WTC11 (cell line): Measurements from ENCODE around the gene PPA2. TPM values are rescaled to one million over a fixed set of nuclear protein-coding genes. Genes with fewer than 3 reads are reported as not detected.

ENCODE experiments used
- ATAC-seq: fragments of 200-7000 bp; cut with Tn5 transposase; 2 replicates; pipeline ENCODE4 v1.10.0; 2021; ENCODE audit warnings: mild to moderate bottlenecking, moderate library complexity
- CTCF ChIA-PET: fragments of 300-600 bp; sonication (Branson Sonifier 250); formaldehyde crosslinking; loops from one replicate; lab custom pipeline; 2021; ENCODE audit warnings: antibody characterized with exemption; lab: Charles Lee
- POLR2A ChIA-PET: fragments of 350-600 bp; sonication (Branson Sonifier 250); formaldehyde crosslinking; loops from one replicate; lab custom pipeline; 2021; ENCODE audit warnings: antibody characterized with exemption; lab: Charles Lee
- DNase-seq: peaks from one replicate; pipeline ENCODE4 v3.0.0; 2021; ENCODE audit warnings: low spot score
- H3K27ac Mint-ChIP-seq: 2 replicates; pipeline ENCODE4 v1.8.0; 2021; ENCODE audit warnings: mixed read lengths
- H3K27me3 Mint-ChIP-seq: 2 replicates; pipeline ENCODE4 v1.8.0; 2021; ENCODE audit warnings: low read depth, mild to moderate bottlenecking, moderate library complexity, mixed read lengths
- H3K36me3 Mint-ChIP-seq: 2 replicates; pipeline ENCODE4 v1.8.0; 2021; ENCODE audit warnings: mixed read lengths
- H3K4me1 Mint-ChIP-seq: 2 replicates; pipeline ENCODE4 v1.8.0; 2022; ENCODE audit warnings: mixed read lengths
- H3K4me3 Mint-ChIP-seq: 2 replicates; pipeline ENCODE4 v1.8.0; 2021; ENCODE audit warnings: mild to moderate bottlenecking, moderate library complexity, mixed read lengths
- H3K9me3 Mint-ChIP-seq: 2 replicates; pipeline ENCODE4 v1.8.0; 2021; ENCODE audit warnings: mixed read lengths
- ATF1 ChIP-seq: sonication (generic); formaldehyde crosslinking; IDR thresholded peaks from 2 replicates; pipeline ENCODE4 v1.8.1; 2023; ENCODE audit warnings: mild to moderate bottlenecking, moderate library complexity, missing genetic modification reagents
- CBFB ChIP-seq: sonication (generic); formaldehyde crosslinking; IDR thresholded peaks from 2 replicates; pipeline ENCODE4 v1.8.1; 2022; ENCODE audit warnings: mild to moderate bottlenecking, low read depth, missing genetic modification reagents
- CREM ChIP-seq: sonication (generic); formaldehyde crosslinking; IDR thresholded peaks from 2 replicates; pipeline ENCODE4 v1.8.1; 2022; ENCODE audit warnings: mild to moderate bottlenecking, missing genetic modification reagents, moderate library complexity
- FOXK1 ChIP-seq: sonication (generic); formaldehyde crosslinking; IDR thresholded peaks from 2 replicates; pipeline ENCODE4 v1.8.0; 2022; ENCODE audit warnings: mild to moderate bottlenecking, moderate library complexity, missing genetic modification reagents
- GABPB1 ChIP-seq: sonication (generic); formaldehyde crosslinking; IDR thresholded peaks from 2 replicates; pipeline ENCODE4 v1.8.1; 2023; ENCODE audit warnings: mild to moderate bottlenecking, missing genetic modification reagents
- GTF2I ChIP-seq: fragments of 250-450 bp; sonication (Bioruptor Pico); conservative IDR thresholded peaks from 2 replicates; pipeline ENCODE4 v1.4.0; 2021; ENCODE audit warnings: mild to moderate bottlenecking
- HMGA2 ChIP-seq: fragments of 250-450 bp; sonication (Bioruptor Pico); IDR thresholded peaks from 2 replicates; pipeline ENCODE4 v1.4.0; 2021; ENCODE audit warnings: mild to moderate bottlenecking, moderate library complexity
- IRF1 ChIP-seq: sonication (generic); formaldehyde crosslinking; IDR thresholded peaks from 2 replicates; pipeline ENCODE4 v1.8.0; 2023; ENCODE audit warnings: missing genetic modification reagents
- IRF2 ChIP-seq: sonication (generic); formaldehyde crosslinking; IDR thresholded peaks from 2 replicates; pipeline ENCODE4 v1.8.0; 2022; ENCODE audit warnings: low read depth, missing genetic modification reagents, borderline replicate concordance
- JUN ChIP-seq: sonication (generic); formaldehyde crosslinking; IDR thresholded peaks from 2 replicates; pipeline ENCODE4 v1.8.0; 2023; ENCODE audit warnings: mild to moderate bottlenecking, missing genetic modification reagents
- KAT7 ChIP-seq: sonication (generic); formaldehyde crosslinking; IDR thresholded peaks from 2 replicates; pipeline ENCODE4 v1.8.1; 2023; ENCODE audit warnings: missing genetic modification reagents, mild to moderate bottlenecking, borderline replicate concordance
- MLX ChIP-seq: sonication (generic); formaldehyde crosslinking; IDR thresholded peaks from 2 replicates; pipeline ENCODE4 v1.8.1; 2023; ENCODE audit warnings: mild to moderate bottlenecking, missing genetic modification reagents, moderate library complexity
- MYBL2 ChIP-seq: sonication (generic); formaldehyde crosslinking; IDR thresholded peaks from 2 replicates; pipeline ENCODE4 v1.8.1; 2023; ENCODE audit warnings: mild to moderate bottlenecking, moderate library complexity, missing genetic modification reagents
- NFYB ChIP-seq: sonication (generic); formaldehyde crosslinking; conservative IDR thresholded peaks from 2 replicates; pipeline ENCODE4 v1.8.0; 2022; ENCODE audit warnings: low read depth, missing genetic modification reagents
- OVOL2 ChIP-seq: fragments of 250-450 bp; sonication (Bioruptor Pico); IDR thresholded peaks from 2 replicates; pipeline ENCODE4 v1.9.0; 2021; ENCODE audit warnings: mild to moderate bottlenecking, borderline replicate concordance
- PRRX2 ChIP-seq: fragments of 250-450 bp; sonication (Bioruptor Pico); IDR thresholded peaks from 2 replicates; pipeline ENCODE4 v1.8.0; 2021; ENCODE audit warnings: mild to moderate bottlenecking
- RELA ChIP-seq: sonication (generic); formaldehyde crosslinking; IDR thresholded peaks from 2 replicates; pipeline ENCODE4 v1.8.1; 2022; ENCODE audit warnings: missing genetic modification reagents, mild to moderate bottlenecking, borderline replicate concordance
- SOX15 ChIP-seq: fragments of 250-450 bp; sonication (Bioruptor Pico); IDR thresholded peaks from 2 replicates; pipeline ENCODE4 v1.9.0; 2021; ENCODE audit warnings: mild to moderate bottlenecking
- TP53 ChIP-seq: sonication (generic); formaldehyde crosslinking; IDR thresholded peaks from 2 replicates; pipeline ENCODE4 v1.8.1; 2023; ENCODE audit warnings: mild to moderate bottlenecking, missing genetic modification reagents
- ZNF281 ChIP-seq: sonication (generic); formaldehyde crosslinking; IDR thresholded peaks from 2 replicates; pipeline ENCODE4 v1.8.0; 2023; ENCODE audit warnings: mild to moderate bottlenecking, missing genetic modification reagents
- ZNF396 ChIP-seq: fragments of 250-450 bp; sonication (Bioruptor Pico); IDR thresholded peaks from 2 replicates; pipeline ENCODE4 v1.8.0; 2021; ENCODE audit warnings: mild to moderate bottlenecking, moderate library complexity, borderline replicate concordance
- ZNF416 ChIP-seq: fragments of 250-450 bp; sonication (Bioruptor Pico); IDR thresholded peaks from 2 replicates; pipeline ENCODE4 v1.9.0; 2021; ENCODE audit warnings: mild to moderate bottlenecking, inconsistent platforms
- ZNF423 ChIP-seq: fragments of 250-450 bp; sonication (Bioruptor Pico); IDR thresholded peaks from 2 replicates; pipeline ENCODE4 v2.1.2; 2022; ENCODE audit warnings: mild to moderate bottlenecking, moderate library complexity
- total RNA-seq: library from RNA; stranded (reverse); gene quantifications from 3 replicates; pipeline ENCODE4 v1.2.3, GENCODE V29; 2021
- TF ChIP-seq, protein P1 (sequence below): fragments of 250-450 bp; sonication (Bioruptor Pico); IDR thresholded peaks from 2 replicates; pipeline ENCODE4 v1.9.0; 2021; ENCODE audit warnings: mild to moderate bottlenecking
- TF ChIP-seq, protein P2 (sequence below): sonication (generic); formaldehyde crosslinking; IDR thresholded peaks from 2 replicates; pipeline ENCODE4 v1.8.1; 2022; ENCODE audit warnings: missing genetic modification reagents, borderline replicate concordance
- TF ChIP-seq, protein P3 (sequence below): sonication (generic); formaldehyde crosslinking; IDR thresholded peaks from 2 replicates; pipeline ENCODE4 v1.8.0; 2022; ENCODE audit warnings: mild to moderate bottlenecking, missing genetic modification reagents
- TF ChIP-seq, protein P4 (sequence below): sonication (generic); formaldehyde crosslinking; IDR thresholded peaks from 2 replicates; pipeline ENCODE4 v1.8.0; 2022; ENCODE audit warnings: mild to moderate bottlenecking, missing genetic modification reagents

The PPA2 gene
- total RNA-seq, 1 experiment from 2014 or later = 50.8 TPM

- H3K4me1 Mint-ChIP-seq = no peaks in the 10 kb centered on the region
- TF ChIP-seq GTF2I (CRISPR knock-in tag) (no peak), ZNF281 (no peak), FOXK1 (CRISPR knock-in tag) (no peak), JUN (CRISPR knock-in tag) (no peak), HMGA2 (CRISPR knock-in tag) (no peak), MYBL2 (CRISPR knock-in tag) (no peak), IRF1 (CRISPR knock-in tag) (no peak), CBFB (CRISPR knock-in tag) (no peak), MLX (CRISPR knock-in tag) (no peak), OVOL2 (CRISPR knock-in tag) (no peak)
- TF ChIP-seq, protein P1, sequence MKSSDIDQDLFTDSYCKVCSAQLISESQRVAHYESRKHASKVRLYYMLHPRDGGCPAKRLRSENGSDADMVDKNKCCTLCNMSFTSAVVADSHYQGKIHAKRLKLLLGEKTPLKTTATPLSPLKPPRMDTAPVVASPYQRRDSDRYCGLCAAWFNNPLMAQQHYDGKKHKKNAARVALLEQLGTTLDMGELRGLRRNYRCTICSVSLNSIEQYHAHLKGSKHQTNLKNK (CRISPR knock-in tag) = no peak
- TF ChIP-seq, protein P2, sequence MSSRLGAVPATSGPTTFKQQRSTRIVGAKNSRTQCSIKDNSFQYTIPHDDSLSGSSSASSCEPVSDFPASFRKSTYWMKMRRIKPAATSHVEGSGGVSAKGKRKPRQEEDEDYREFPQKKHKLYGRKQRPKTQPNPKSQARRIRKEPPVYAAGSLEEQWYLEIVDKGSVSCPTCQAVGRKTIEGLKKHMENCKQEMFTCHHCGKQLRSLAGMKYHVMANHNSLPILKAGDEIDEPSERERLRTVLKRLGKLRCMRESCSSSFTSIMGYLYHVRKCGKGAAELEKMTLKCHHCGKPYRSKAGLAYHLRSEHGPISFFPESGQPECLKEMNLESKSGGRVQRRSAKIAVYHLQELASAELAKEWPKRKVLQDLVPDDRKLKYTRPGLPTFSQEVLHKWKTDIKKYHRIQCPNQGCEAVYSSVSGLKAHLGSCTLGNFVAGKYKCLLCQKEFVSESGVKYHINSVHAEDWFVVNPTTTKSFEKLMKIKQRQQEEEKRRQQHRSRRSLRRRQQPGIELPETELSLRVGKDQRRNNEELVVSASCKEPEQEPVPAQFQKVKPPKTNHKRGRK = no peak
- ATAC-seq = no peak
- peaks cover 25% of the 10 kb centered on the region for H3K9me3 Mint-ChIP-seq
- no peak for DNase-seq
- no peak overlapping the region for H3K4me3 Mint-ChIP-seq
- CTCF ChIA-PET = no interaction called here
- H3K27ac Mint-ChIP-seq = no peak overlapping the region
- no peaks in the 10 kb centered on the region; the same call in 1 of the 2 replicates for H3K27me3 Mint-ChIP-seq
- POLR2A ChIA-PET = no interaction called here
- peaks cover 28% of the 10 kb centered on the region for H3K36me3 Mint-ChIP-seq
Observed at GRCh38 chr4:105361053-105361452, 112.8 kb downstream of the PPA2 start.

DNA sequence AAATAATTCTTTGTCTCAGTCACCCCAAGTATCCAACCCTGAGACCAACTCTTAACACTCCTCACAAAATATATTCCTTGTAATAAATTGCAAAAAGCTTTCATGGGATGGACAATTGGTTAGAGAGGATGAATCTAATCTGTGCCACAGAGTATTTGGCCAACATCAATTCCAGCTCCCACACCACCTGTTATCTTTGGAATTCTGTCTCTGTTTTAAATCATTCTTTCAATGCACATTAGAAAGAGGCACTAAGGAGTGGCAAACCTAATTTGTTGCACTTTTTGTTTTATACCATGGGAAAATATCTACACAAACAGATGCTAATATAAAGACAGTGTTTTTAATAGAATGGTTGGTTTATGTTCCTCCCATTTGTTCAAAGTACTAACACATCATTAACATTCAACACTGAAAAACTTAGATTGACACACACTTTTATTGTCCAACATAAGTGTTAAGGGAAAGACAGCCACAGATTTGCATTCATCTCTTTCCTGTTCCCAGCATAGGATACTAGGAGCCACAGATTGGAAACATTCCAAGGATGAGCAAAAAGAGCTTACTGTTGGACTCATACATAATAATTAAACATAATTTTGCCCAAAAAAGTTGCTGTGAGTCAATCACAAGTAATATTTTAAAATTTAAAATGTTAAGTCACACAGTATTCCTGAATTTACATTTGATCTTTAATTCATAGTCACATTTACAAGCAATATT is 116.4 kb downstream of the PPA2 start:
- Mint-ChIP-seq H3K27ac (no peak overlapping the region), H3K4me1 (no peaks in the 10 kb centered on the region), H3K4me3 (no peak overlapping the region), H3K36me3 (peaks cover 12% of the 10 kb centered on the region), H3K9me3 (peaks cover 11% of the 10 kb centered on the region), H3K27me3 (no peaks in the 10 kb centered on the region; the same call in 1 of the 2 replicates)
- POLR2A ChIA-PET = no interaction called here
- DNase-seq = no peak
- CTCF ChIA-PET = no interaction called here
- no peak for ATAC-seq
- TF ChIP-seq ZNF396 (CRISPR knock-in tag) (no peak), PRRX2 (no peak), CREM (no peak), NFYB (CRISPR knock-in tag) (no peak), ZNF423 (CRISPR knock-in tag) (no peak), KAT7 (CRISPR knock-in tag) (no peak), GABPB1 (no peak), ATF1 (no peak), ZNF416 (CRISPR knock-in tag) (no peak), IRF2 (CRISPR knock-in tag) (no peak), OVOL2 (CRISPR knock-in tag) (no peak), RELA (CRISPR knock-in tag) (no peak), TP53 (no peak), SOX15 (no peak), HMGA2 (CRISPR knock-in tag) (no peak)
- TF ChIP-seq, protein P3, sequence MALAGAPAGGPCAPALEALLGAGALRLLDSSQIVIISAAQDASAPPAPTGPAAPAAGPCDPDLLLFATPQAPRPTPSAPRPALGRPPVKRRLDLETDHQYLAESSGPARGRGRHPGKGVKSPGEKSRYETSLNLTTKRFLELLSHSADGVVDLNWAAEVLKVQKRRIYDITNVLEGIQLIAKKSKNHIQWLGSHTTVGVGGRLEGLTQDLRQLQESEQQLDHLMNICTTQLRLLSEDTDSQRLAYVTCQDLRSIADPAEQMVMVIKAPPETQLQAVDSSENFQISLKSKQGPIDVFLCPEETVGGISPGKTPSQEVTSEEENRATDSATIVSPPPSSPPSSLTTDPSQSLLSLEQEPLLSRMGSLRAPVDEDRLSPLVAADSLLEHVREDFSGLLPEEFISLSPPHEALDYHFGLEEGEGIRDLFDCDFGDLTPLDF (CRISPR knock-in tag) = no peak
- TF ChIP-seq, protein P4, sequence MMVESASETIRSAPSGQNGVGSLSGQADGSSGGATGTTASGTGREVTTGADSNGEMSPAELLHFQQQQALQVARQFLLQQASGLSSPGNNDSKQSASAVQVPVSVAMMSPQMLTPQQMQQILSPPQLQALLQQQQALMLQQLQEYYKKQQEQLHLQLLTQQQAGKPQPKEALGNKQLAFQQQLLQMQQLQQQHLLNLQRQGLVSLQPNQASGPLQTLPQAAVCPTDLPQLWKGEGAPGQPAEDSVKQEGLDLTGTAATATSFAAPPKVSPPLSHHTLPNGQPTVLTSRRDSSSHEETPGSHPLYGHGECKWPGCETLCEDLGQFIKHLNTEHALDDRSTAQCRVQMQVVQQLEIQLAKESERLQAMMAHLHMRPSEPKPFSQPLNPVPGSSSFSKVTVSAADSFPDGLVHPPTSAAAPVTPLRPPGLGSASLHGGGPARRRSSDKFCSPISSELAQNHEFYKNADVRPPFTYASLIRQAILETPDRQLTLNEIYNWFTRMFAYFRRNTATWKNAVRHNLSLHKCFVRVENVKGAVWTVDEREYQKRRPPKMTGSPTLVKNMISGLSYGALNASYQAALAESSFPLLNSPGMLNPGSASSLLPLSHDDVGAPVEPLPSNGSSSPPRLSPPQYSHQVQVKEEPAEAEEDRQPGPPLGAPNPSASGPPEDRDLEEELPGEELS (CRISPR knock-in tag) = no peak
